Measurements from ENCODE around the gene GALNT10. TPM values are rescaled to one million over a fixed set of nuclear protein-coding genes. Genes with fewer than 3 reads are reported as not detected.

GALNT10 gene
- total and polyA plus RNA-seq, 2 of the 8 experiments (the other 6 are each of a cell fraction or from before 2014, with no cell fraction given), result 4.6 to 15.5 TPM

- TF ChIP-seq JUND (IDR thresholded peaks at IDR 0.05; ENCODE audit: low read length), result no peak
- TF ChIP-seq CREB1 (IDR thresholded peaks at IDR 0.05), result no peak
- no peak for TF ChIP-seq KDM5A (IDR thresholded peaks at IDR 0.05; ENCODE audit: low read length)
Observed at GRCh38 chr5:154308443-154309370, 118.2 kb downstream of the GALNT10 start (continued).
